GM19240 (cell line): ENCODE measurements around the gene SIX3.

Source experiments
- DNase-seq: peaks from one replicate; pipeline ENCODE4 v3.0.0; 2011; ENCODE audit warnings: low spot score; ENCODE audit not compliant: insufficient read length

Gene SIX3

GRCh38 chr2:44942304-44943030 is 965 bp downstream of the SIX3 start:
- no peak for DNase-seq

GRCh38 chr2:44943031-44943692 is 1.7 kb downstream of the SIX3 start:
- no peak for DNase-seq

GRCh38 chr2:44943693-44944101 is 2.2 kb downstream of the SIX3 start:
- DNase-seq, result no peak

- DNase-seq, result no peak
Measured at GRCh38 chr2:44944102-44944951, 2.8 kb downstream of the SIX3 start.

GRCh38 chr2:44944952-44945612 is 3.6 kb downstream of the SIX3 start:
- DNase-seq, result no peak

- no peak for DNase-seq
Measured at GRCh38 chr2:44945676-44946371, 4.3 kb downstream of the SIX3 start.

GRCh38 chr2:44946372-44947027 is 5.0 kb downstream of the SIX3 start:
- no peak for DNase-seq

- no peak for DNase-seq
Measured at GRCh38 chr2:44947028-44947375, 5.5 kb downstream of the SIX3 start.

GRCh38 chr2:44948565-44949328 is 7.2 kb downstream of the SIX3 start:
- DNase-seq, result no peak

GRCh38 chr2:44949329-44950151 is 8.0 kb downstream of the SIX3 start:
- no peak for DNase-seq

- no peak for DNase-seq
Measured at GRCh38 chr2:44950646-44951045, 9.1 kb downstream of the SIX3 start.

GRCh38 chr2:44951124-44951523 is 9.6 kb downstream of the SIX3 start:
- no peak for DNase-seq

- no peak for DNase-seq
Measured at GRCh38 chr2:44951714-44952113, 10.2 kb downstream of the SIX3 start.

- no peak for DNase-seq
Measured at GRCh38 chr2:44952143-44952805, 10.8 kb downstream of the SIX3 start.

GRCh38 chr2:44952806-44953498 is 11.4 kb downstream of the SIX3 start:
- DNase-seq, result no peak

GRCh38 chr2:44953499-44953883 is 12.0 kb downstream of the SIX3 start:
- no peak for DNase-seq

- DNase-seq, result no peak
Measured at GRCh38 chr2:44954447-44954888, 13.0 kb downstream of the SIX3 start.
